Tibial artery (tissue), 4 donors: ENCODE results near the gene RIMS4.

Source experiments
- DNase-seq, 2 donors: peaks; one replicate each; pipeline ENCODE4 v3.0.0-alpha.2; 2019
- H3K27ac ChIP-seq, 2 donors: fragments of 200-600 bp; sonication (generic) in 1 of 2; 1 replicate in 1 of 2; 2 replicates in 1 of 2; pipeline ENCODE4 v1.5.1; 2018 to 2019; ENCODE audit warnings: mild to moderate bottlenecking in 1 of 2
- H3K27me3 ChIP-seq, 2 donors: fragments of 200-600 bp; sonication (generic) in 1 of 2; one replicate each; pipeline versions ENCODE4 v1.5.1 to v1.6.0; 2016 to 2019
- H3K36me3 ChIP-seq, 3 donors: fragments of 200-600 bp; sonication (generic) in 2 of 3; one replicate each; pipeline ENCODE4 v1.5.1; 2016 to 2019; ENCODE audit warnings: mild to moderate bottlenecking in 2 of 3
- H3K4me1 ChIP-seq, 4 donors: fragments of 200-600 bp; sonication (generic) in 2 of 4; 1 replicate in 3 of 4; 2 replicates in 1 of 4; pipeline ENCODE4 v1.5.1; 2016 to 2019
- H3K4me3 ChIP-seq, 2 donors: fragments of 200-600 bp; sonication (generic) in 1 of 2; 1 replicate in 1 of 2; 2 replicates in 1 of 2; pipeline ENCODE4 v1.5.1; 2018 to 2019; ENCODE audit warnings: mild to moderate bottlenecking in 2 of 2
- H3K9me3 ChIP-seq, 3 donors: fragments of 200-600 bp; sonication (generic) in 1 of 3; one replicate each; pipeline ENCODE4 v1.5.1; 2016 to 2019
- intact Hi-C: fragments of 100-400 bp; cut with DNase I; formaldehyde crosslinking; loops from one replicate; pipeline ENCODE4 v1.15.0; 2023; ENCODE audit warnings: low total_unique reads
- TF ChIP-seq, protein P1 (sequence below), 2 experiments: fragments of 200-600 bp in 1 of 2; fragments of 450-650 bp in 1 of 2; IDR thresholded peaks; one replicate each; pipeline ENCODE4 v1.5.1; 2017 to 2019; ENCODE audit warnings: antibody characterized with exemption in 2 of 2, mild to moderate bottlenecking in 1 of 2, moderate library complexity in 1 of 2

The RIMS4 gene

DNA sequence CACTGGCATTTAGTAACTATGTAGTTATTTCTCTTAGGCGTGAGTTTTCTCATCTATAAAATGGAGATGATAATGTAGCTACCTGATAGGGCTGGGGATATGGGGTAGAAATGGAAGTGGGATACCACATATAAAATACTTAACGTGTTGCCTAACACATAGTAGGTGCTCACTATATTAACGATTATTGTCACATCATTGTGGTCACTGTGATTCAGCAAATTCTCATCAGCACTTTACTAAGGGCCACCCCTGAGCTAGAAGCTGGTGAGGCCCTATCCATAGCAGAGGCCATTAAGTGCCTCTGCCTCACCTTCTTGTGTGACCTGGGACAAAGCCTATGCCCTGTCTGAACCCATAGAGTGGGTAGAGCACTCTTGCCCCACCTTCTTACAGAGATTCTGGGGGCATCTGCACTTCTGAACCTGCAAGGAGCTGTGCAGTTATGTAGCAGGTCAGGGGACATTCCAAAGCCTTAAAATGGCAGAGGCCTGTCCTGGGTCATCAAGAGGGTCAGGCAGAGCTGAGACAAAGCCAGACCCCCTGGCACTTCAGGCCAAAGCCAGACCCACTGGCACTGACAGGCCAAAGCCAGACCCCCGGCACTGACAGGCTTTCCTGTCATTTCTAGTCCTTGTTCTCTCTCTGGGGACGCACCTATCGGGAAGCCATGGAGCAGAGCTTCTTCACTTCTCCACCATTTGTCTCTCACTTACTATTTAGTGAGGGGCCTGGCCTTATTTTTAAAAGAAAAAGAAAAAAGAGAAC lies 7.0 kb upstream of the RIMS4 start:
- H3K27ac ChIP-seq = no peak overlapping the region
- peaks cover 0 to 5% of the 10 kb centered on the region in 2 donors for H3K27me3 ChIP-seq
- H3K4me1 ChIP-seq = no peaks in the 10 kb centered on the region
- H3K4me3 ChIP-seq = no peak overlapping the region
- no peak for DNase-seq
- TF ChIP-seq, protein P1, sequence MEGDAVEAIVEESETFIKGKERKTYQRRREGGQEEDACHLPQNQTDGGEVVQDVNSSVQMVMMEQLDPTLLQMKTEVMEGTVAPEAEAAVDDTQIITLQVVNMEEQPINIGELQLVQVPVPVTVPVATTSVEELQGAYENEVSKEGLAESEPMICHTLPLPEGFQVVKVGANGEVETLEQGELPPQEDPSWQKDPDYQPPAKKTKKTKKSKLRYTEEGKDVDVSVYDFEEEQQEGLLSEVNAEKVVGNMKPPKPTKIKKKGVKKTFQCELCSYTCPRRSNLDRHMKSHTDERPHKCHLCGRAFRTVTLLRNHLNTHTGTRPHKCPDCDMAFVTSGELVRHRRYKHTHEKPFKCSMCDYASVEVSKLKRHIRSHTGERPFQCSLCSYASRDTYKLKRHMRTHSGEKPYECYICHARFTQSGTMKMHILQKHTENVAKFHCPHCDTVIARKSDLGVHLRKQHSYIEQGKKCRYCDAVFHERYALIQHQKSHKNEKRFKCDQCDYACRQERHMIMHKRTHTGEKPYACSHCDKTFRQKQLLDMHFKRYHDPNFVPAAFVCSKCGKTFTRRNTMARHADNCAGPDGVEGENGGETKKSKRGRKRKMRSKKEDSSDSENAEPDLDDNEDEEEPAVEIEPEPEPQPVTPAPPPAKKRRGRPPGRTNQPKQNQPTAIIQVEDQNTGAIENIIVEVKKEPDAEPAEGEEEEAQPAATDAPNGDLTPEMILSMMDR (IDR thresholded peaks at IDR 0.05) = no peak
- H3K36me3 ChIP-seq = no peaks in the 10 kb centered on the region
- peaks cover 0 to 5% (median 3%) of the 10 kb centered on the region in 3 donors for H3K9me3 ChIP-seq
- intact Hi-C loops = no loop called here

DNA sequence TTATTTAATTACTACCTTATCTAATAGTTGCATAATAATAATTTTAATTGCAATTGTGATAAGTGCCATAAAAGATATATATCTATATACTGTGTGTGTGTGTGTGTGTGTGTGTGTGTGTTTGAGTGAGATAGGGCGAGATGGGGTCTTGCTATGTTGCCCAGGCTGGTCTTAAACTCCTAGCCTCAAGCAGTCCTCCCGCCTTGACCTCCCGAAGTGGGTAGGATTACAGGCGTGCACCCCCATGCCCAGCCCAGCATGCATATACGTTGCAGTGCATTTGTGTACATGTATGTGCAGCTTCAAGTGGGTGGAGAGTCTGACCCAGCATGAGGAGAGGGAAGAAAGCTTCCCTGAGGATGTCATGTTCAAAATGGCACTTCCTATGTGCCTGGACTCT lies 4.6 kb upstream of the RIMS4 start:
- Histone ChIP-seq H3K27me3 (peaks cover 0 to 21% of the 10 kb centered on the region in 2 donors), H3K9me3 (peaks cover 3 to 16% (median 13%) of the 10 kb centered on the region in 3 donors), H3K4me1 (peaks cover 0 to 6% (median 5%) of the 10 kb centered on the region in 4 donors), H3K4me3 (no peak overlapping the region), H3K27ac (no peak overlapping the region), H3K36me3 (no peaks in the 10 kb centered on the region)
- TF ChIP-seq, protein P1 (IDR thresholded peaks at IDR 0.05) = no peak
- intact Hi-C loops = no loop called here
- DNase-seq = no peak

DNA sequence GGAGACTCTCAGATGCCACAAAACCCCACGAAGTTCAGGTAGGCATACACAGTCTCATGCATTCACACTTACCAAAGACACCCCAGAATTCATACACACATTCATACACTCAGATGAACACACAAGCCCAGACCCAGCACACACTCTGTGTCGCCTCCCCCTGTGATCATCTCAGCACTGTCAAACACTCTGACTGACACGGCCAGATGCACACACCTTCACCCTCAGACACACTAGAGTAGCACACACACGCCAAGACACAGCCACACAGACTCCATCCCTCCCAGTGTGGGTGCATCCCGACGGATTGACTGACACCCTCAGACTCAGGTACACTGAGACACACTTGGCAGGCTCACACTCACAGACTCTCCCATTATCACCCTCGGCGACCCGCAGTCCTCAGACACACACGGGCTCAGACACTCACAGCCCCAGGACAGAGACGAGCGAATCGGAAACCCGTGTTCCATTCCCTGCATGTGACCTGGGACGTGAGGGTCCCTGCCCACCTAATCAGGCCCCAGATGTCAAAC lies 872 bp upstream of the RIMS4 start:
- Histone ChIP-seq H3K27ac (no peak overlapping the region), H3K4me3 (no peak overlapping the region), H3K36me3 (no peaks in the 10 kb centered on the region), H3K9me3 (peaks cover 3 to 16% (median 13%) of the 10 kb centered on the region in 3 donors), H3K4me1 (peaks cover 0 to 13% (median 10%) of the 10 kb centered on the region in 4 donors), H3K27me3 (peaks cover 0 to 46% of the 10 kb centered on the region in 2 donors)
- intact Hi-C loops = no loop called here
- DNase-seq = no peak
- TF ChIP-seq, protein P1 (IDR thresholded peaks at IDR 0.05) = no peak

DNA sequence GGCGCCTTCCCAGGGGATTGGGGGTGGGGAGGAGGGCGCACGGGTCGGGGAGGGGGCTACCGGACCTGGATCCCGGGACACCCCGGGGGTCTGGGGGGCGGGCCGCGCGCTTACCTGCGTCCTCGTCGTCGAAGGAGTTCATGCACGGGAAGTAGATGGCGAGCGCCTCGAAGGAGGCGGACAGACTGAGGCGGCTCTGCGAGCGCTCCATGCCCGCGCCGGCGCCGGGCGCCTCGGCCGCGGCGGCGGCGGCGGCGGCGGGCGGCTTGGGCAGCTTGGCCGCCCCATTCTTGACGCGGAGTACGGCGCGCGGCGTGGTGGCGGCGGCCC lies 320 bp downstream of the RIMS4 start:
- no peaks in the 10 kb centered on the region for H3K36me3 ChIP-seq
- intact Hi-C loops = no loop called here
- peaks cover 3 to 16% (median 13%) of the 10 kb centered on the region in 3 donors for H3K9me3 ChIP-seq
- peaks cover 0 to 58% of the 10 kb centered on the region in 2 donors for H3K27me3 ChIP-seq
- TF ChIP-seq, protein P1 (IDR thresholded peaks at IDR 0.05) = no peak
- peak overlapping the region in 1 of 2 donors; percentile 37 for H3K27ac ChIP-seq
- peaks cover 0 to 20% (median 13%) of the 10 kb centered on the region in 4 donors for H3K4me1 ChIP-seq
- DNase-seq = no peak
- H3K4me3 ChIP-seq = peak overlapping the region; percentile 38 to 47

DNA sequence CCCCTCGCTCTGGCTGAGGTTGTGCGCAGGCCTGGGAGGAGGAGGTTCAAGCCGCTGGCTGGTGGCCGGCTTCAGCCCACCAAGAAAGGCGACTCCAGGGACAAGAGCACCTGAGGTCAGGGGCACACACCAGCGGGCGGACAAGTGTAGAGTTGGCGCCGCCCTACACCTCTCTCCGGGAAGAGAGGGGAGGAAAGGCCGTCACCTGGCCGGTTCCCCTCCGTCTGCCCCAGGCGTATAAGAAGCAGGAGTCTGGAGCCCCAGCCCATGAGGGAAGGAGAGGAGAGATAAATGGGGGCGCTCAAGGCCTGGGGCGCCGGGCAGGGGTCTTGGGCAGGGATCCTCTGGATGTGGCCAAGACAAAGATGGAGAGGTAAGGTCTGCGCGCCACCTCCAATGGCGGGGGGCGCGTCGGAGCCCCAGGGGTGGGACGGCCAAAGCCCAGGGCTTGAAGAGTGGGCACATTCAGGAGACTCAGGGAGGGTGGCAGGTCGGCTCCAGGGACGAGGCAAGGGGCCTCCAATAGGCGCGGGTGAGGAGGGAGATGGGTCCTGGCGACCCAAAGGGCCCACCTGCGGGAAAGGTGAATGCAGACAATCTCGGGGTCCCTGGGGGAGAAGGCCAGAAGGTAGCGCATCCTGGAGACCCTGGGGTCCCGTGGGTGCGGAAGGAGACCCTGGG lies 826 bp downstream of the RIMS4 start:
- Histone ChIP-seq H3K27ac (peak overlapping the region in 1 of 2 donors; percentile 37), H3K4me3 (peak overlapping the region; percentile 38 to 47), H3K4me1 (peaks cover 0 to 20% (median 13%) of the 10 kb centered on the region in 4 donors), H3K9me3 (peaks cover 3 to 16% (median 13%) of the 10 kb centered on the region in 3 donors), H3K27me3 (peaks cover 0 to 63% of the 10 kb centered on the region in 2 donors), H3K36me3 (no peaks in the 10 kb centered on the region)
- TF ChIP-seq, protein P1 (IDR thresholded peaks at IDR 0.05) = no peak
- intact Hi-C loops = no loop called here
- DNase-seq = no peak
